Measurements from ENCODE around the gene DIAPH2.

Gene DIAPH2

DNA sequence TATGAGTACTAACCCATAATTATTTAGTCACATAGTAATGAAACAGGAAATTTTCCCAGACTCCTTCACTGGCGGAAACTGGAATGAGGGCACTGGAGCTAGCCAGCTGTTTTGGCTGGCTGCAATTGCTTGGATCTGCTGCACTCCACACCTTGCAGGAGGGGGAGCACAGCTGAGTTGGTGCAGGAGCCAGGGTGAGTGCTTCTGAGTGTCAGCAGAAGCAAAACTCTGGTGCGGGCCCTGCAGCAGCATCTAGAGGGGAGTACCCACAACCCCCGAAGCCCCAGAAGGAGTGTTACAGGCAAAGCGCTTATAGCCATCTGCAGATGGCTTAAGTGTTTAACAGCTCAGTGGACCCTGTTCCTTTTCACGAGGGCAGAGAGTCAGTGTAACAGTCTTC lies 295.1 kb downstream of the DIAPH2 start:
- Histone ChIP-seq H3K9ac (ENCODE audit: low read length in 5 of 5) (no peak overlapping the region), H3K27me3 (ENCODE audit: control insufficient read depth in 5 of 5, insufficient read depth in 4 of 5, low read length in 5 of 5) (peaks cover 0 to 4% (median 0%) of the 10 kb centered on the region in 5 donors), H3K27ac (ENCODE audit: low read depth, low read length) (no peak overlapping the region), H3K9me3 (ENCODE audit: control insufficient read depth in 5 of 5, low read length in 5 of 5) (no peaks in the 10 kb centered on the region), H3K4me1 (ENCODE audit: control insufficient read depth in 5 of 5, insufficient read depth in 5 of 5, low read length in 5 of 5) (peaks cover 0 to 3% (median 0%) of the 10 kb centered on the region in 5 donors), H3K36me3 (ENCODE audit: control insufficient read depth in 5 of 5, insufficient read depth in 5 of 5, low read length in 5 of 5) (peaks cover 0 to 9% (median 6%) of the 10 kb centered on the region in 5 donors), H3K4me3 (ENCODE audit: low read depth in 1 of 5, low read length in 5 of 5) (no peak overlapping the region)

DNA sequence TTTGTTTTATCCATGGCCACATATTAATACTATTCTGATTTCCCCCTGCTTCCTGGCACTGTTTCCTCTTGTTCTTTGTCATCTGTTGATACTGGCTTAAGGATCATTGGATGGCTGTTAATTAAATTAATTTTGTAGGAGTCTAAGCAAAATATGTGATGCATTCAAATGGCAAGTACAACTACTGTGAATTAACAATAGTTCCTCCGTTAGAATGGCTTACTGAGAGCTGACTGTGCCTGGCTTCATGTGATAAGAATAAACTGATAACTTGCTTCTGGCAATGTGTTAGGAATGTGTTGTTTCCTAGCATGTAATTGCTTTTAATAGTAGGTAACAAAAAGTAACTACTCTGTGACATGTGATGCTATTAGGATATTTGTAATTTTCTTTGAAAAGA lies 297.5 kb downstream of the DIAPH2 start:
- H3K4me3 ChIP-seq (ENCODE audit: low read depth in 1 of 5, low read length in 5 of 5) = no peak overlapping the region
- no peak overlapping the region for H3K9ac ChIP-seq (ENCODE audit: low read length in 5 of 5)
- H3K36me3 ChIP-seq (ENCODE audit: control insufficient read depth in 5 of 5, insufficient read depth in 5 of 5, low read length in 5 of 5) = peaks cover 0 to 9% (median 6%) of the 10 kb centered on the region in 5 donors
- no peak overlapping the region for H3K27ac ChIP-seq (ENCODE audit: low read depth, low read length)
- peaks cover 0 to 4% (median 0%) of the 10 kb centered on the region in 5 donors for H3K27me3 ChIP-seq (ENCODE audit: control insufficient read depth in 5 of 5, insufficient read depth in 4 of 5, low read length in 5 of 5)
- no peaks in the 10 kb centered on the region for H3K9me3 ChIP-seq (ENCODE audit: control insufficient read depth in 5 of 5, low read length in 5 of 5)
- peaks cover 0 to 3% (median 0%) of the 10 kb centered on the region in 5 donors for H3K4me1 ChIP-seq (ENCODE audit: control insufficient read depth in 5 of 5, insufficient read depth in 5 of 5, low read length in 5 of 5)

DNA sequence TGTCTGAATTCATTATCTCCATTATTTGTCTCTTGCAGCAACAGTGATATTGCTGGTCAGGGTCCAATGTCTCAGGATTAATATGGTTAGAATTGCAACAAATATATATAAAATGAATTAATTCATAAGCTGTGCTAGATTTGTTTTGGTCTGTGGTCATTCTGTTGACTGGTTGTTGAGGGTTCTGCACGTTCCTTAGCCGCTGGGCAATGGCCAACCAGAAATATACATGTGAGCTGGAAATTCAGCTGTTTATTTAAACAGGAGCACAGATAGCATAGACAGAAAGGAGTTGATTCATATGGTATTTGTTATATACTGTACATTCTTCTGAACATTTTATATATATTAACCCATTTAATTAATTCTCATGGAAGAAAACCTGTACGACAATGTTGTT lies 299.9 kb downstream of the DIAPH2 start:
- H3K4me3 ChIP-seq (ENCODE audit: low read depth in 1 of 5, low read length in 5 of 5) = no peak overlapping the region
- H3K27me3 ChIP-seq (ENCODE audit: control insufficient read depth in 5 of 5, insufficient read depth in 4 of 5, low read length in 5 of 5) = peaks cover 0 to 4% (median 0%) of the 10 kb centered on the region in 5 donors
- H3K9me3 ChIP-seq (ENCODE audit: control insufficient read depth in 5 of 5, low read length in 5 of 5) = no peaks in the 10 kb centered on the region
- peaks cover 0 to 3% (median 0%) of the 10 kb centered on the region in 5 donors for H3K36me3 ChIP-seq (ENCODE audit: control insufficient read depth in 5 of 5, insufficient read depth in 5 of 5, low read length in 5 of 5)
- H3K9ac ChIP-seq (ENCODE audit: low read length in 5 of 5) = no peak overlapping the region
- no peak overlapping the region for H3K27ac ChIP-seq (ENCODE audit: low read depth, low read length)
- H3K4me1 ChIP-seq (ENCODE audit: control insufficient read depth in 5 of 5, insufficient read depth in 5 of 5, low read length in 5 of 5) = peaks cover 0 to 3% (median 0%) of the 10 kb centered on the region in 5 donors

- Histone ChIP-seq H3K4me1 (ENCODE audit: control insufficient read depth in 5 of 5, insufficient read depth in 5 of 5, low read length in 5 of 5) (peaks cover 0 to 3% (median 0%) of the 10 kb centered on the region in 5 donors), H3K27me3 (ENCODE audit: control insufficient read depth in 5 of 5, insufficient read depth in 4 of 5, low read length in 5 of 5) (no peaks in the 10 kb centered on the region), H3K9me3 (ENCODE audit: control insufficient read depth in 5 of 5, low read length in 5 of 5) (no peaks in the 10 kb centered on the region), H3K27ac (ENCODE audit: low read depth, low read length) (no peak overlapping the region), H3K4me3 (ENCODE audit: low read depth in 1 of 5, low read length in 5 of 5) (no peak overlapping the region), H3K9ac (ENCODE audit: low read length in 5 of 5) (no peak overlapping the region), H3K36me3 (ENCODE audit: control insufficient read depth in 5 of 5, insufficient read depth in 5 of 5, low read length in 5 of 5) (peaks cover 0 to 1% (median 0%) of the 10 kb centered on the region in 5 donors)
Measured at GRCh38 chrX:96985046-96985445, 300.4 kb downstream of the DIAPH2 start.

DNA sequence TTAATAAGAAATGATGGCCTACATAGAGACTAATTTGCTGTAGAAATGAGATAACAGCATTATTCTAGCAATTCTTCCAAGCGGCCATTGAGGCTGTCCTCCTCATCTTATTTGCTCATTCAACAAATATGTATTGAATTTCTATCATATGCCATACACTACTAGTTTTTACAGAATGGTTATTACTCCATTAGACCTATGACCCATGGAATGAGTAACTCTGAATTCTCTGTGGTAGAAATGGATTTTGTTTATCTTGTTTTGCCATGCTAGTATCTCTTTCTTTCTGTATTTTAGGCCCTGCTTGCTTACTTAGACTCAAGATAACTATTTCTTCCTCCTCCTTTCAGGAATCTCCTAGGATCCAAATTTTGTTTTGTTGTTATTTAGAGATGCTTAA lies 302.6 kb downstream of the DIAPH2 start:
- H3K4me3 ChIP-seq (ENCODE audit: low read depth in 1 of 5, low read length in 5 of 5) = no peak overlapping the region
- no peaks in the 10 kb centered on the region for H3K9me3 ChIP-seq (ENCODE audit: control insufficient read depth in 5 of 5, low read length in 5 of 5)
- H3K27ac ChIP-seq (ENCODE audit: low read depth, low read length) = no peak overlapping the region
- H3K36me3 ChIP-seq (ENCODE audit: control insufficient read depth in 5 of 5, insufficient read depth in 5 of 5, low read length in 5 of 5) = no peaks in the 10 kb centered on the region
- H3K4me1 ChIP-seq (ENCODE audit: control insufficient read depth in 5 of 5, insufficient read depth in 5 of 5, low read length in 5 of 5) = peaks cover 0 to 3% (median 0%) of the 10 kb centered on the region in 5 donors
- no peaks in the 10 kb centered on the region for H3K27me3 ChIP-seq (ENCODE audit: control insufficient read depth in 5 of 5, insufficient read depth in 4 of 5, low read length in 5 of 5)
- H3K9ac ChIP-seq (ENCODE audit: low read length in 5 of 5) = no peak overlapping the region

GRCh38 chrX:96989830-96990571 lies 305.4 kb downstream of the DIAPH2 start:
- Histone ChIP-seq H3K27me3 (ENCODE audit: control insufficient read depth in 5 of 5, insufficient read depth in 4 of 5, low read length in 5 of 5) (no peaks in the 10 kb centered on the region), H3K4me1 (ENCODE audit: control insufficient read depth in 5 of 5, insufficient read depth in 5 of 5, low read length in 5 of 5) (no peaks in the 10 kb centered on the region), H3K27ac (ENCODE audit: low read depth, low read length) (no peak overlapping the region), H3K9ac (ENCODE audit: low read length in 5 of 5) (no peak overlapping the region), H3K9me3 (ENCODE audit: control insufficient read depth in 5 of 5, low read length in 5 of 5) (no peaks in the 10 kb centered on the region), H3K36me3 (ENCODE audit: control insufficient read depth in 5 of 5, insufficient read depth in 5 of 5, low read length in 5 of 5) (no peaks in the 10 kb centered on the region), H3K4me3 (ENCODE audit: low read depth in 1 of 5, low read length in 5 of 5) (no peak overlapping the region)

DNA sequence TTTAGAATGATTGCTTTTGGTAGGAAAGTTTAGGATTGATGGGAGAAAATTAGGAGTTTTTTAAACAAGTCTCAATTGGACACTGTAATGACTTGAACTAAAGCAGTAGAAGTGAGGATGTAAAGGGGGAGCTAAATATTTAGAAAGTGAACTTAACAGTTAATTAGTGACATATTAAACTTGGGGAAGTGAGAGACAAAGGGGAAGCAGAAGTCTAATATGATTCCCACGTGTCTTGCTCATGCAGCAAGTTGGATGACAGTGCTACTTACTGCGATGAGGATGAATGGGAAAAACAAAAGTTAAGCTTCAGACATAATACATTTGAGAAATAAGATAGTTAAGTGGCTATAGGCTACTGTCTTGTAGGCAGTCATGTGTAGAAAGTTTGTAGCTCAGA lies 309.5 kb downstream of the DIAPH2 start:
- no peak overlapping the region for H3K4me3 ChIP-seq (ENCODE audit: low read depth in 1 of 5, low read length in 5 of 5)
- no peaks in the 10 kb centered on the region for H3K9me3 ChIP-seq (ENCODE audit: control insufficient read depth in 5 of 5, low read length in 5 of 5)
- H3K27me3 ChIP-seq (ENCODE audit: control insufficient read depth in 5 of 5, insufficient read depth in 4 of 5, low read length in 5 of 5) = no peaks in the 10 kb centered on the region
- no peak overlapping the region for H3K27ac ChIP-seq (ENCODE audit: low read depth, low read length)
- no peaks in the 10 kb centered on the region for H3K36me3 ChIP-seq (ENCODE audit: control insufficient read depth in 5 of 5, insufficient read depth in 5 of 5, low read length in 5 of 5)
- no peak overlapping the region for H3K9ac ChIP-seq (ENCODE audit: low read length in 5 of 5)
- H3K4me1 ChIP-seq (ENCODE audit: control insufficient read depth in 5 of 5, insufficient read depth in 5 of 5, low read length in 5 of 5) = no peaks in the 10 kb centered on the region

DNA sequence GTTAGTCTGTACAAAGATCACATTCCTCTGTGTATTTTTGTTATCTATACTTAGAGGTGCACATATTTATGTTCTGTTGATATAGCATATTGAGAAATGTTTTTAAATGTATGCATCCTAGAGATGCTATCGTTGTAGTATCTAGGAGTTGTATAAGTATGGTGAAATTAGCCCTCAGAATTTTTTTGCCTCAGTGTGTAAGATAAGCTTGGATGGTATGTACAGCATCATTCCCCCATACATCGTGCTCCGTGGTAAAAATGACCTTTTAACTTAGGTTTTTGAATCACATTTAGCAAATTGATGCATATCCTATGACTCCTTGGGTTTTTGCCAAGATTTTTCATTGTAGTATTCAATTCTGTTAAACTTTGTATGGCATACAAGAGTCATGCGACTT lies 312.6 kb downstream of the DIAPH2 start:
- Histone ChIP-seq H3K27ac (ENCODE audit: low read depth, low read length) (no peak overlapping the region), H3K9me3 (ENCODE audit: control insufficient read depth in 5 of 5, low read length in 5 of 5) (no peaks in the 10 kb centered on the region), H3K4me3 (ENCODE audit: low read depth in 1 of 5, low read length in 5 of 5) (no peak overlapping the region), H3K36me3 (ENCODE audit: control insufficient read depth in 5 of 5, insufficient read depth in 5 of 5, low read length in 5 of 5) (no peaks in the 10 kb centered on the region), H3K9ac (ENCODE audit: low read length in 5 of 5) (no peak overlapping the region), H3K4me1 (ENCODE audit: control insufficient read depth in 5 of 5, insufficient read depth in 5 of 5, low read length in 5 of 5) (no peaks in the 10 kb centered on the region), H3K27me3 (ENCODE audit: control insufficient read depth in 5 of 5, insufficient read depth in 4 of 5, low read length in 5 of 5) (no peaks in the 10 kb centered on the region)

- H3K4me3 ChIP-seq (ENCODE audit: low read depth in 1 of 5, low read length in 5 of 5) = no peak overlapping the region
- no peaks in the 10 kb centered on the region for H3K9me3 ChIP-seq (ENCODE audit: control insufficient read depth in 5 of 5, low read length in 5 of 5)
- H3K36me3 ChIP-seq (ENCODE audit: control insufficient read depth in 5 of 5, insufficient read depth in 5 of 5, low read length in 5 of 5) = no peaks in the 10 kb centered on the region
- no peak overlapping the region for H3K27ac ChIP-seq (ENCODE audit: low read depth, low read length)
- no peaks in the 10 kb centered on the region for H3K4me1 ChIP-seq (ENCODE audit: control insufficient read depth in 5 of 5, insufficient read depth in 5 of 5, low read length in 5 of 5)
- H3K27me3 ChIP-seq (ENCODE audit: control insufficient read depth in 5 of 5, insufficient read depth in 4 of 5, low read length in 5 of 5) = no peaks in the 10 kb centered on the region
- no peak overlapping the region for H3K9ac ChIP-seq (ENCODE audit: low read length in 5 of 5)
Measured at GRCh38 chrX:97000682-97001368, 316.2 kb downstream of the DIAPH2 start.

- H3K27ac ChIP-seq (ENCODE audit: low read depth, low read length) = no peak overlapping the region
- no peak overlapping the region for H3K4me3 ChIP-seq (ENCODE audit: low read depth in 1 of 5, low read length in 5 of 5)
- H3K4me1 ChIP-seq (ENCODE audit: control insufficient read depth in 5 of 5, insufficient read depth in 5 of 5, low read length in 5 of 5) = no peaks in the 10 kb centered on the region
- no peaks in the 10 kb centered on the region for H3K36me3 ChIP-seq (ENCODE audit: control insufficient read depth in 5 of 5, insufficient read depth in 5 of 5, low read length in 5 of 5)
- H3K27me3 ChIP-seq (ENCODE audit: control insufficient read depth in 5 of 5, insufficient read depth in 4 of 5, low read length in 5 of 5) = peaks cover 0 to 10% (median 0%) of the 10 kb centered on the region in 5 donors
- H3K9ac ChIP-seq (ENCODE audit: low read length in 5 of 5) = no peak overlapping the region
- no peaks in the 10 kb centered on the region for H3K9me3 ChIP-seq (ENCODE audit: control insufficient read depth in 5 of 5, low read length in 5 of 5)
Measured at GRCh38 chrX:97006167-97006566, 321.5 kb downstream of the DIAPH2 start.

Measured in subcutaneous abdominal adipose tissue (tissue), 5 donors.